Uterus (tissue), 2 donors: ENCODE data around the gene NCOA3.

Experiments used
- CTCF ChIP-seq, 4 experiments: fragments of 200-600 bp in 2 of 4; fragments of 450-650 bp in 2 of 4; sonication (generic) in 2 of 4; IDR thresholded peaks; one replicate each; pipeline ENCODE4 v1.5.1; 2016 to 2019; ENCODE audit warnings: antibody characterized with exemption in 4 of 4, mild to moderate bottlenecking in 2 of 4, moderate library complexity in 1 of 4
- POLR2A ChIP-seq, 2 donors: fragments of 450-650 bp; IDR thresholded peaks; one replicate each; pipeline ENCODE4 v1.6.1; 2016; ENCODE audit warnings: antibody characterized with exemption in 2 of 2, mild to moderate bottlenecking in 1 of 2, moderate library complexity in 1 of 2

DNA sequence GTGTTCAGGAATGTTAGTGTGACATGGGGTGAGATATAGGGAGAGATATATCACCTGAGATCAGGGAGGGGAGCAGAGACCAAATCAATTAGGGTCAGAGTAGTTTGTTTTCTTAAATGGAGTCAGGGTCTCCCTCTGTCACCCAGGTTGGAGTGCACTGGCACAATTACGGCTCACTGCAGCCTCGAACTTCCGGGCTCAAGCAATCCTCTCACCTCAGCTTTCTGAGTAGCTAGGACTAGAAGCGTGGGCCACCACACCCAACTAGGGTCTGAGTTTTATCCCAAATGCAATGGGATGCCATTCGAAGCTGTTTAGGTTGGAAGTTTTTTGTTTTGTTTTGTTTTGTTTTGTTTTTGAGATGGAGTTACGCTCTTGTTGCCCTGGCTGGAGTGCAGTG is 3.1 kb upstream of the NCOA3 start:
- no peak for TF ChIP-seq CTCF (IDR thresholded peaks at IDR 0.05)
- no peak for TF ChIP-seq POLR2A (IDR thresholded peaks at IDR 0.05)
